Ovary (tissue), 9 donors: Measurements from ENCODE around the gene TRRAP. TPM values are rescaled to one million over a fixed set of nuclear protein-coding genes. Genes with fewer than 3 reads are reported as not detected.

Experiments used
- DNase-seq, 5 donors: peaks; one replicate each; pipeline ENCODE4 v3.0.0-alpha.2; 2019 to 2020
- H3K27ac ChIP-seq, 2 donors: fragments of 200-600 bp; one replicate each; pipeline versions ENCODE4 v1.5.1 to v1.8.0; 2019 to 2022
- H3K27me3 ChIP-seq: fragments of 200-600 bp; one replicate; pipeline ENCODE4 v1.8.0; 2022
- H3K36me3 ChIP-seq: fragments of 200-600 bp; sonication (generic); one replicate; pipeline ENCODE4 v1.5.1; 2019
- H3K4me1 ChIP-seq: one replicate; pipeline ENCODE4 v1.8.1; 2013; ENCODE audit warnings: mild to moderate bottlenecking, moderate library complexity; ENCODE audit not compliant: insufficient read depth
- H3K4me3 ChIP-seq: fragments of 200-600 bp; sonication (generic); one replicate; pipeline ENCODE4 v1.5.1; 2017
- H3K9me3 ChIP-seq, 2 donors: fragments of 200-600 bp in 1 of 2; sonication (generic) in 1 of 2; one replicate each; pipeline versions ENCODE4 v1.5.1 to v1.8.1; 2013 to 2019; ENCODE audit warnings: mild to moderate bottlenecking in 1 of 2, moderate library complexity in 1 of 2
- CTCF ChIP-seq, 3 donors: fragments of 450-650 bp in 2 of 3; fragments of 200-600 bp in 1 of 3; IDR thresholded peaks; one replicate each; pipeline versions ENCODE4 v1.5.1 to v1.8.0; 2016 to 2022; ENCODE audit warnings: antibody characterized with exemption in 3 of 3, mild to moderate bottlenecking in 1 of 3
- EP300 ChIP-seq: sonication (generic); formaldehyde crosslinking; IDR thresholded peaks from one replicate; pipeline ENCODE4 v1.6.1; 2017; ENCODE audit warnings: antibody characterized with exemption
- POLR2A ChIP-seq: fragments of 450-650 bp; IDR thresholded peaks from one replicate; pipeline ENCODE4 v1.6.1; 2017; ENCODE audit warnings: antibody characterized with exemption, mild to moderate bottlenecking, moderate library complexity
- WGBS, 3 donors: extraction: QIAGEN DNeasy Blood & Tissue Kit in 1 of 3; methylation state at CpG; one replicate each; pipeline versions ENCODE4 v1.1.5 to v1.1.7; 2013 to 2017; 5-methylcytosine and 5-hydroxymethylcytosine counted together
- intact Hi-C, 4 donors: fragments of 100-400 bp; cut with DNase I; formaldehyde crosslinking; loops; one replicate each; pipeline versions ENCODE4 v1.11.0 to v1.15.1; 2022 to 2023
- polyA plus RNA-seq, 2 donors: library from polyadenylated mRNA; stranded (reverse); fragments of 200-250 nt in 1 of 2; fragments of 350-450 nt in 1 of 2; fragmentation: Illumina TruSeq in 1 of 2; extraction: RNeasy Lipid Tissue Mini Kit (QIAGEN cat#74804) in 1 of 2; gene quantifications; one replicate each; pipeline ENCODE4 v1.2.3, GENCODE V29; 2013 to 2014
- total RNA-seq, 7 donors: library from RNA; depleted of rRNA in 2 of 7; stranded (reverse); fragments of >200 nt in 2 of 7; fragmentation: NEBNext Ultra II Directional in 3 of 7; extraction: Animal tissue kit (Norgen Biotek cat#: 25700) in 3 of 7; gene quantifications; one replicate each; pipeline versions ENCODE4 v1.1.0 to v1.2.4, GENCODE V29; 2016 to 2023
- donor health status: DM: no; HTN: no; CAD: no; lungs with moderate emphysema.
- donor health status: DM: no; HTN: no; CAD: no.
- donor health status: Bipolar disorder and iron deficiency.
- donor health status: DM: yes; HTN: yes; CAD: no.
- donor health status: DM: no; HTN: no; CAD: no.
- donor health status: DM: yes; HTN: yes; CAD: no.

The TRRAP gene
- total and polyA plus RNA-seq, 9 donors, result 15.9 to 47.9 (median 36.6) TPM

- Histone ChIP-seq H3K36me3 (no peaks in the 10 kb centered on the region), H3K4me1 (no peaks in the 10 kb centered on the region), H3K27ac (no peak overlapping the region), H3K4me3 (no peak overlapping the region), H3K9me3 (peaks cover 0 to 5% of the 10 kb centered on the region in 2 donors), H3K27me3 (no peaks in the 10 kb centered on the region)
- TF ChIP-seq POLR2A, result no peak
- TF ChIP-seq EP300, result no peak
- no peak for TF ChIP-seq CTCF (IDR thresholded peaks at IDR 0.05)
- DNase-seq, result peak in 1 of 5 donors; percentile 38
- 65 to 89% (median 85%) methylated on average over 20 of the region's 20 CpGs for WGBS, 3 donors
- intact Hi-C loops, result no loop called here
Measured at GRCh38 chr7:99027841-99028240, 149.5 kb downstream of the TRRAP start.

DNA sequence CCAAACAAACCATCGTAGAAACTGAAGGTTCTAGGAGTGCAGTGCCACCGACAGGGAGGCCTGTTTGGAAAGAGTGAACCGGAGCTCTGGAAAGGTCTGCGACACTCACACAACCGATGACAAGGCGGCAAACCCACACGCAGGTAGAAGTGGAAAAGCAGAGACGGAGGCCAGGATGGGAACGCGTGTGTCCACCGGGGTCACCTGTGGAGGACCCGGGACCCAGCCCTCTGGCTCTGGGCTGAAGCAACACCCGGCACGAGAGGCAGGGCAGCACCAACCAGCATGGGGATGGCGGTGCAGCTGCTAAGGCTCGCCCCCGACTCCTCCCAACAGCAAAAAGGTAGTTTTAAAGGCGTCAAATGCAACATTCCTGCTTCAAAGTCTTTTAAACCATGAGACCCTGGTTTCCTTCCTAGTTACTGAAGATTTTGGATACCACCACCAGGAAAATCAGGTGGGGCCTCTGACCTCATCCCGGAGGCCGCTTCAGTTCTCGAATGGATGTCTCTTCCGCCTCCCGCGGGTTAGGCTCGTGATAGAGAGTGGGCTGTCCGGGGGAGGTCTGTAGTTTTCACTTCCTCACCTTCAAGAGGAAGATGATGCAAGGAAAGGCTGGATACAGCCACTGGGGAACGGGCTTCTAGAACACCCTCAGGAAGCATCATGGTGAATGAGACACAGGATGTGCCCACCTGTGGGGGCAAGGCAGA, 150.1 kb downstream of the TRRAP start:
- no peaks in the 10 kb centered on the region for H3K36me3 ChIP-seq
- intact Hi-C loops, result no loop called here
- no peak overlapping the region for H3K4me3 ChIP-seq
- no peaks in the 10 kb centered on the region for H3K4me1 ChIP-seq
- peaks cover 0 to 5% of the 10 kb centered on the region in 2 donors for H3K9me3 ChIP-seq
- TF ChIP-seq POLR2A (no peak), CTCF (IDR thresholded peaks at IDR 0.05) (no peak), EP300 (no peak)
- WGBS, 3 donors, result 92 to 95% (median 94%) methylated on average over 27 of the region's 27 CpGs
- H3K27me3 ChIP-seq, result no peaks in the 10 kb centered on the region
- no peak overlapping the region for H3K27ac ChIP-seq
- peak in 1 of 5 donors; percentile 32 for DNase-seq

- intact Hi-C loops, result loop anchor here in 1 of 4 donors (2.0 kb wide), 1 partner anchor 77 kb away; no protein-coding TSS in a partner anchor
Measured at GRCh38 chr7:99029466-99030435, 151.4 kb downstream of the TRRAP start.

More at GRCh38 chr7:99029466-99030435, 151.4 kb downstream of the TRRAP start:
- 88 to 93% (median 90%) methylated on average over 9 of the region's 9 CpGs for WGBS, 3 donors
- peaks cover 0 to 5% of the 10 kb centered on the region in 2 donors for H3K9me3 ChIP-seq
- H3K36me3 ChIP-seq, result no peaks in the 10 kb centered on the region
- no peak for TF ChIP-seq EP300
- no peak for TF ChIP-seq CTCF (IDR thresholded peaks at IDR 0.05)
- TF ChIP-seq POLR2A, result no peak
- no peak overlapping the region for H3K4me3 ChIP-seq
- peak in 1 of 5 donors; percentile 17 for DNase-seq
- no peaks in the 10 kb centered on the region for H3K27me3 ChIP-seq
- H3K27ac ChIP-seq, result no peak overlapping the region
- H3K4me1 ChIP-seq, result no peaks in the 10 kb centered on the region
